Nephron progenitor cell (in vitro differentiated cells): ENCODE data around the gene ALS2CL.
A peak's percentile ranks its signal among the peaks of the same experiment; 100 is the strongest.

Source experiments
- DNase-seq: peaks from one replicate; pipeline ENCODE4 v3.0.0; 2021
- H3K27ac Mint-ChIP-seq: 2 replicates; pipeline ENCODE4 v1.8.0; 2021; ENCODE audit warnings: mild to moderate bottlenecking, moderate library complexity, mixed read lengths
- H3K27me3 Mint-ChIP-seq: 2 replicates; pipeline ENCODE4 v1.8.0; 2021; ENCODE audit warnings: mild to moderate bottlenecking, low read depth, mixed read lengths; ENCODE audit not compliant: poor library complexity
- H3K36me3 Mint-ChIP-seq: 2 replicates; pipeline ENCODE4 v1.8.0; 2021; ENCODE audit warnings: low read depth, mixed read lengths
- H3K4me1 Mint-ChIP-seq: 2 replicates; pipeline ENCODE4 v1.8.0; 2021; ENCODE audit warnings: mixed read lengths
- H3K4me3 Mint-ChIP-seq: 2 replicates; pipeline ENCODE4 v1.8.0; 2021; ENCODE audit warnings: mild to moderate bottlenecking, moderate library complexity, mixed read lengths
- H3K9me3 Mint-ChIP-seq: 2 replicates; pipeline ENCODE4 v1.8.0; 2021; ENCODE audit warnings: mild to moderate bottlenecking, moderate library complexity, mixed read lengths
- TF ChIP-seq, protein P1 (sequence below): fragments of 200-600 bp; sonication (generic); IDR thresholded peaks from 2 replicates; pipeline ENCODE4 v1.5.0; 2021; ENCODE audit warnings: antibody characterized with exemption

The ALS2CL gene

DNA sequence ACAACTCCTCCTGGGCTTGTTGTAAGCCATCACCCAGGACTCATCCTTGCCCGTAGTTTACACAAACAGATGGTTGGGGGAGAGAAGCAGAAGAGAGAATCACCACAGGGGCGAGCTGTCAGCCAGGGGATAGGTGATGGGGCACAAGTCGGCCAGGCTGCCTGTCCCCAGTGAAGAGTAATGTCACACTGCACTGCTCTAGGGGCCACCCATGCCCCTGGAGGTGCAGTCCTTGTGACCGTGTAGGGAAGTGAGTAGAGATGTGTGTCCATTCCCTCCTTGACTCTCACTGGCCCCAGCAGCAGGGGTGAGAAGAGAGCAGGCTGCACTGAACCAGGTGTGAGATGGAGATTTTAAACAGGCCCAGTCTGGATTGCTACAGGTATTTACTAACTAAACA, 41.3 kb upstream of the ALS2CL start:
- DNase-seq, result no peak
- H3K4me1 Mint-ChIP-seq, result peaks cover 5% of the 10 kb centered on the region
- no peaks in the 10 kb centered on the region for H3K36me3 Mint-ChIP-seq
- no peak overlapping the region for H3K27ac Mint-ChIP-seq
- peaks cover 17% of the 10 kb centered on the region for H3K27me3 Mint-ChIP-seq
- H3K4me3 Mint-ChIP-seq, result no peak overlapping the region
- TF ChIP-seq, protein P1, sequence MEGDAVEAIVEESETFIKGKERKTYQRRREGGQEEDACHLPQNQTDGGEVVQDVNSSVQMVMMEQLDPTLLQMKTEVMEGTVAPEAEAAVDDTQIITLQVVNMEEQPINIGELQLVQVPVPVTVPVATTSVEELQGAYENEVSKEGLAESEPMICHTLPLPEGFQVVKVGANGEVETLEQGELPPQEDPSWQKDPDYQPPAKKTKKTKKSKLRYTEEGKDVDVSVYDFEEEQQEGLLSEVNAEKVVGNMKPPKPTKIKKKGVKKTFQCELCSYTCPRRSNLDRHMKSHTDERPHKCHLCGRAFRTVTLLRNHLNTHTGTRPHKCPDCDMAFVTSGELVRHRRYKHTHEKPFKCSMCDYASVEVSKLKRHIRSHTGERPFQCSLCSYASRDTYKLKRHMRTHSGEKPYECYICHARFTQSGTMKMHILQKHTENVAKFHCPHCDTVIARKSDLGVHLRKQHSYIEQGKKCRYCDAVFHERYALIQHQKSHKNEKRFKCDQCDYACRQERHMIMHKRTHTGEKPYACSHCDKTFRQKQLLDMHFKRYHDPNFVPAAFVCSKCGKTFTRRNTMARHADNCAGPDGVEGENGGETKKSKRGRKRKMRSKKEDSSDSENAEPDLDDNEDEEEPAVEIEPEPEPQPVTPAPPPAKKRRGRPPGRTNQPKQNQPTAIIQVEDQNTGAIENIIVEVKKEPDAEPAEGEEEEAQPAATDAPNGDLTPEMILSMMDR, result no peak
- H3K9me3 Mint-ChIP-seq, result no peaks in the 10 kb centered on the region

DNA sequence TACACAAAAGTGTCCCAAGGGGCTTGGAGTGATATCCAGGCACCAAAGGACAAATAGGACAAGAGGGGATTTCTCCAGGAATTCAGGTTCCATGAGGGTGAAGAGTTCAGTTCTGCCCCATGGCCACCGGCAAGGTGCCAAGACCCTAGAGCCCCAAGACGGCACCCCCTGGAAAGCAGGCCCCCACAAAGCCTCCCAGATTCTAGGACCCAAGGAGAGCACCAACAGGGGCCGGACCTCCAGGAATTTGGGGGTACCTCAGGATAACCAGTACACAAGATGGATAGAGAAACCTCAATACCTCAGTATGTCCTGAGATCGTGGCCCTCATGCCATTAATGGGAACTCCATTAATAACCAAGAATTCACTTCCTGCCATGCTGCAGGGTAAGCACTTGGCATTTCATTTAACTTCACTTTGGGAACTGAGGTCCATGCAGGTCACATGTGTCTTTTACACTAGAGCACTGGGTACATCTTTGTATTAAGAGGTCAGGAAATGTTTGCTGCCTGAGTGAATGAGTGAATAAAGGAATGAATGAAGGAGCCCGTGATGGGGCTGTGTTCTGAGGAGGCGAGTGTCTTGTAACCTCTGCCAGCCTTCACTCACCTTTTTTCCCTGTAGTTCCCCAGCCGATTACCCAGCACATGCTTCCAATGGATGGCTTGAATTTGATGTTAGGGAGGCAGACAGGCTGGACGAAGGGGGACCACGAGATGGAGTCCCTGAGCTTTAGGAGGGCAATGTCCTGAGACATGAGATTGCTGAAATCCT, 39.7 kb upstream of the ALS2CL start:
- no peak for DNase-seq
- Mint-ChIP-seq H3K27ac (peak overlapping the region; percentile 41), H3K36me3 (no peaks in the 10 kb centered on the region), H3K4me3 (no peak overlapping the region), H3K9me3 (no peaks in the 10 kb centered on the region), H3K27me3 (peaks cover 17% of the 10 kb centered on the region), H3K4me1 (peaks cover 5% of the 10 kb centered on the region)
- TF ChIP-seq, protein P1, result no peak

DNA sequence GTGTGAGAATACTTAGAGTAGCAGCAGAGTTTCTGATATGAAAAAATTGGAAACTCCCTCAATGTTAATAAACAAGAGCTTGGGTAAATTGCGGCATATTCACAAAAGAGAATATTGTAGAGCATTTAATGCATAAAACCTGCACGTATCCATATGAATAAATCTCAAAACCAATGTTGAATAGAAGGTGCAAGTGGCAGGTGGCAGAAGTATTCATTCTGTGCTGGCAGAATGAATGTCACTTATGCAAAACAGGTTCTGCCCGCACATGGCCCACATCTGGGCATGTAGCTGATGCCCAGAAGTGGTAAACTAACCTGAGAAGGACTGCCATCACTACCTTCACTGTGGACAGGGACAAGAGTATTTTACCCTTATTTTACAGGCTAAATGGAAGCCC, 38.3 kb upstream of the ALS2CL start:
- Mint-ChIP-seq H3K27ac (no peak overlapping the region), H3K27me3 (peaks cover 13% of the 10 kb centered on the region), H3K4me1 (peaks cover 5% of the 10 kb centered on the region), H3K36me3 (no peaks in the 10 kb centered on the region), H3K9me3 (no peaks in the 10 kb centered on the region), H3K4me3 (no peak overlapping the region)
- DNase-seq, result no peak
- TF ChIP-seq, protein P1, result no peak

DNA sequence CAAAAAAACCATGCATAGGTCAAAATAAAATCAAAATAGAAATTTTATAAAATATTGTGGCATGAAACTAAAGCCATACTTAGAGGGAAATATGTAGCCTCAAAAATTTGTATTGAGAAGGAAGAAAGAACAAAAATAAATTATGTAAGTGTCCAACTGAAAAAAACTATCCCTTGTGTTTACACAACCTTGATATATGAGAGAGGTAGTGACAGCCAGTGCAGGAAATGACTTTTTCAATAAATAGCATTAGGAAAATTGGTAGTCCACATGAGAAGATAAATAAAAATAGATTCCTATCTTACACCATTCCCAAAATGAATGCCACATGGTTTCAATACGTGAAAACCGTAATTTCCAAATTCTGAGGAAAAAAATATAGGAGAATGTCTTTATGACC, 37.3 kb upstream of the ALS2CL start:
- Mint-ChIP-seq H3K27ac (no peak overlapping the region), H3K27me3 (peaks cover 9% of the 10 kb centered on the region), H3K4me1 (peaks cover 5% of the 10 kb centered on the region), H3K4me3 (no peak overlapping the region), H3K36me3 (no peaks in the 10 kb centered on the region), H3K9me3 (no peaks in the 10 kb centered on the region)
- DNase-seq, result no peak
- TF ChIP-seq, protein P1, result no peak

DNA sequence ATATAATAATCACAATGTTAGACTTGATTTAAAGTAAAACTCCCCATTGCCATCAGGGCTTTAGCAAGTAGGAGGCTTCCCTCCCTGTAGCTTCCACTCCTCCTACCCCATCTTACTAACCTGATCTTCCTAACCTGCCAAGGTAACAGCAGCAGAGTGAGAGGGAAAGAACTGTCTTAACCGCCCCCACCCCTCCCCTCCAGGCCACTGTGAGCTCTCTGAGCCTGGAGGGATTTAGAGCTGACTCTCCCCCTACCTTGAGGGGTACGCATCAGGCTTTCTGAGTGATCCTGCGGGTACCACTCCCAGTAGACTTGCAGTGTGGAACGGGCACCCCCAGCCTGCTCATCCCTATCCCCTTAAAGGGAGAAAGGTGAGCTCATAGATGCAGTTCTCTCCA, 35.6 kb upstream of the ALS2CL start:
- H3K36me3 Mint-ChIP-seq, result no peaks in the 10 kb centered on the region
- H3K27me3 Mint-ChIP-seq, result peaks cover 8% of the 10 kb centered on the region
- DNase-seq, result no peak

More for the DNA sequence above, 35.6 kb upstream of the ALS2CL start:
- Mint-ChIP-seq H3K4me1 (no peaks in the 10 kb centered on the region), H3K9me3 (no peaks in the 10 kb centered on the region), H3K27ac (no peak overlapping the region), H3K4me3 (no peak overlapping the region)
- TF ChIP-seq, protein P1, result no peak
